GM21619 (cell line): Measurements from ENCODE around the gene SAC3D1.

Source experiments
- ATAC-seq: cut with Tn5 transposase; IDR thresholded peaks from one replicate; pipeline ENCODE4 v1.9.1; 2021; ENCODE audit not compliant: unreplicated experiment

The SAC3D1 gene

GRCh38 chr11:65087216-65087615 is 46.2 kb downstream of the SAC3D1 start:
- no peak for ATAC-seq

DNA sequence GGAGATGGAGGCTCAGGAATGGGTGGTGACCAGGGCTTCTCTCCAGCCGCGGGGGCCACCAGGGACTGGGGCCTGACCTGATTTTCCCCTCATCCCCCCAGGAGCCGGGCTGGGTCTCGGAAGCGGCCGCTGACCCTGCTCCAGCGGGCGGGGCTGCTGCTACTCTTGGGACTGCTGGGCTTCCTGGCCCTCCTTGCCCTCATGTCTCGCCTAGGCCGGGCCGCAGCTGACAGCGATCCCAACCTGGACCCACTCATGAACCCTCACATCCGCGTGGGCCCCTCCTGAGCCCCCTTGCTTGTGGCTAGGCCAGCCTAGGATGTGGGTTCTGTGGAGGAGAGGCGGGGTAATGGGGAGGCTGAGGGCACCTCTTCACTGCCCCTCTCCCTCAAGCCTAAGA is 46.8 kb downstream of the SAC3D1 start:
- ATAC-seq = no peak

- no peak for ATAC-seq
Measured at GRCh38 chr11:65089621-65090020, 48.6 kb downstream of the SAC3D1 start.

DNA sequence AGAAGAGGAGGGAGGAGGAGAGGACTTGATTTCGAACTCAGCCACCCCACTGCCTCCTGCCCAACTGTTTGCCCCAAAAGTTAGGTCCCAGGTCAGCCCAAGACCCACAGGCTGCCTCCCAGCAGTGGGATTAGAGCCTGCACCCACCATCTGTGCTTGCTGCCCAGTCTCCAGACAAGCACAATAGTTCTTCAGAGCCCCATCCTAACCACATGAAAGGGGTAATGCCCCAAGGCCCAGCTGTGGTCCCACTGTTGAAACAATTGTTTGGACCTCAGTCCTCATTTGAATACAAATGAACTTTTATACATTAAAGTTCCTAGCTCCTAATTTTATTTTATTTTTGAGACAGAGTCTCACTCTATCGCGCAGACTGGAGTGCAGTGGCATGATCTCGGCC is 49.6 kb downstream of the SAC3D1 start:
- ATAC-seq = no peak
